ENCODE results near the gene REM2.
"Not testable (repeated sequence)": the region's sequence is repeated elsewhere in the genome, so short reads cannot be mapped to it uniquely, and the experiment has no call there.

The REM2 gene

GRCh38 chr14:22848351-22849164 is 34.5 kb upstream of the REM2 start:
- DNase-seq (ENCODE audit: low spot score), result no peak

GRCh38 chr14:22849212-22849819 is 33.7 kb upstream of the REM2 start:
- DNase-seq (ENCODE audit: low spot score), result no peak

- DNase-seq (ENCODE audit: low spot score), result no peak
Observed at GRCh38 chr14:22850944-22851764, 31.9 kb upstream of the REM2 start.

- not testable (repeated sequence) for DNase-seq (ENCODE audit: low spot score)
Observed at GRCh38 chr14:22852178-22852577, 30.8 kb upstream of the REM2 start.

DNA sequence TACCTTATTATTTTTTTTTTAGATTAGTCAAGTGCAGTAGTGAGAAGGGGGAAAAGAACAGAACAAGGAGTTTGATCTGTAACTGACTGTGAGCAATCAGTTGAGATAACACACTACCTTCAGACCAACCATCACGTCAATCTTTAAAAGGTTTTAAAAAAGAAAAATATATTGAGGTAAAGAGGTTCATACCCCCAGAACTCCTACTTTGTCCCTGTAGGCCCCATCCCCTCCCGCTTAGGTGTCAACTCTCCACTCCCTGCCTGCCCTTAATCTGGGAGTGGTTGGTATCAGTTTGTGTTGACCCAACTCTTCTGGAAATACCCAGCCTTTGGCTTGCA is 30.5 kb upstream of the REM2 start:
- DNase-seq (ENCODE audit: low spot score), result no peak

- peak; percentile 70 for DNase-seq (ENCODE audit: low spot score)
Observed at GRCh38 chr14:22852940-22853767, 29.9 kb upstream of the REM2 start.

DNA sequence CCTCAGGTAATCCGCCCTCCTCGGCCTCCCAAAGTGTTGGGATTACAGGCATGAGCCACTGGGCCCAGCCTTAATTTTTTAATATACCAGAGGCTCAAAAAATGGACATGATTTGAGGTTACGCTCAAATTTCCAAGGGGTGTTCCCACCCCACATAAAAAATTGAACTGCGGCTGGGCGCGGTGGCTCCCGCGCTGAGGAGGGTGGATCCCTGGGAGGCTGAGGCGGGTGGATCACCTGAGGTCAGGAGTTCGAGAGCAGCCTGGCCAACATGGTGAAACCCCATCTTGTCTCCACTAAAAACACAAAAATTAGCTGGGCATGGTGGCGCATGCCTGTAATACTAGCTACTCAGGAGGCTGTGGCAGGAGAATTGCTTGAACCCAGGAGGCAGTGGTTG is 28.7 kb upstream of the REM2 start:
- DNase-seq (ENCODE audit: low spot score), result not testable (repeated sequence)

GRCh38 chr14:22854963-22855724 is 27.9 kb upstream of the REM2 start:
- DNase-seq (ENCODE audit: low spot score), result no peak

GRCh38 chr14:22856428-22856827 is 26.6 kb upstream of the REM2 start:
- DNase-seq (ENCODE audit: low spot score), result no peak

- DNase-seq (ENCODE audit: low spot score), result not testable (repeated sequence)
Observed at GRCh38 chr14:22860377-22860776, 22.6 kb upstream of the REM2 start.

- DNase-seq (ENCODE audit: low spot score), result no peak
Observed at GRCh38 chr14:22861651-22862050, 21.4 kb upstream of the REM2 start.

DNA sequence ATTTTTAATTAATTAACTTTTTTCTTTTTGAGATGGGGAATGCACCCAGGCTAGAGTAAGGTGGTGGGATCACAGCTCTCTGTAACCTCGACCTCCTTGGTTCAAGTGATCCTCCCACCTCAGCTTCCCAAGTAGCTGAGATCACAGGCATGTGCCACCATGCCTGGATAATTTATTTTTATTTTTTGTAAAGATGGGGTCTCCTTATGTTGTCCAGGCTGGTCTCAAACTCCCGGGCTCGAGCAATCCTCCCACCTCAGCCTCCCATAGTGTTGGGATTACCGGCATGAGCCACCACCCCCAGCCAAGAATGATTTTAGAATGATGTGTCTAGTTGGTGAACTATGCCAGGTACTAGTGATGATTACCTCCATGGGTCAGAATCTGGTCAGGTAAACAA is 18.0 kb upstream of the REM2 start:
- no peak for DNase-seq (ENCODE audit: low spot score)

DNA sequence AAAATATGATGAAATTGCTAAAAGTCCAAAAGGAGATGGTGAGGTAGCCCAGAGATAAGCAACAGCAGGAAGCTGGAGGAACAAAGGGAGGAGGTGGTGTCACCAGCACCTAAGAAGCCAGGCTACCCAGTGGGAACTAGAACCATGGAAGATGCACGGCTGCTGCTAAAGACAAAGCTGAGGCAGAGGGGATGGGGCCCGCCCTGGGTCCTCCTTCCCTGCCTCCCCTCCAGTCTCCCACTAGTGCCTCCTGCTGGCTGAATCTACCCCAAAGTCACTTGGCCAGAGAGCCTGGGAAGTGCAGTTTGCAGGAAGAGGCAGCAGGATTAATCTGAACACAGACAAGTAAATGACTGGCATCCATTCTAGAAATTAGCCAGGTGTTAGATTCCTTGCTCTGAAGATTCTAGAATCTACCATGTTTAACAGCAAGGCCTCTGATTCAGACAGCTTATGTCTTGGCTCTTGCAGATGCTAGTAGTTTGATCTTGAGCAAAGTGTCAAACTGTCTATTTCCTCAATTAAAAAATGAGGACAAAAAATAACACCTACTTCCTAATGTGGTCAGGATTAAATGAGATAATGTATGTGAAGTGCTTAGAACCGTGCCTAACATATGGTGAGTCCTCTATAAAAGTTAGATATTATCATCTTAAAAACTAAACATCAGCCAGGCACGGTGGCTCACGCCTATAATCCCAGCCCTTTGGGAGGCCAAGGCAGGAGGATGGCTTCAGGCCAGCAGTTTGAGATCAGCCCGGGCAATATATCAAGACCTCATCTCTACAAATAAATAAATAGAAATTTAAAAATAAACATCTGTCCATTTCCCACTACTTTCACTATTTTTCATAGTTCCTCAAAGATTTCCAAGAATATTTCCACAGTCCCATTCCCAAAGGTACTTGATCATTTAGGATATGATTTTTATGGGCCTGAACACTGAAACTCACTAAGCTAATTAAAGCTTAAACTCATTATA is 17.3 kb upstream of the REM2 start:
- no peak for DNase-seq (ENCODE audit: low spot score)

DNA sequence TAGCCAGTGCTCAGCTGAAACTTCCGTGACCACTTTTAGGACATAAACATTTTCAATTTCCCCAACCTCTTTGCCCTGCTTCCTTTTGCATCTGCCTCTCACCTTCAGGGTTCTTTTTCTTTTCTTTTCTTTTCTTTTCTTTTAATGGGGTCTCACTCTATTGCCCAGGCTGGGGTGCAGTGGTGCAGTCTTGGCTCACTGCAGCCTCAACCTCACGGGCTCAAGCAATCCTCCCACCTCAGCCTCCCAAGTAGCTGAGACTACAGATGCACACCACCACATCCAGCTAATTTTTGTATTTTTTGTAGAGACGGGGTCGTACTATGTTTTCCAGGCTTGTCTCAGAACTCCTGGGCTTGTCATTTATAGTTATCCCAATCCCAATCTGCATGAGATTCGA is 16.1 kb upstream of the REM2 start:
- no peak for DNase-seq (ENCODE audit: low spot score)

- no peak for DNase-seq (ENCODE audit: low spot score)
Observed at GRCh38 chr14:22870811-22871223, 12.2 kb upstream of the REM2 start.

GRCh38 chr14:22871224-22872032 is 11.6 kb upstream of the REM2 start, which contains the start of gene LRP10:
LRP10 (plus strand) TSS chr14:22871740; CDS start chr14:22872304, 564 bp downstream.
- peak; percentile 89 for DNase-seq (ENCODE audit: low spot score)

DNA sequence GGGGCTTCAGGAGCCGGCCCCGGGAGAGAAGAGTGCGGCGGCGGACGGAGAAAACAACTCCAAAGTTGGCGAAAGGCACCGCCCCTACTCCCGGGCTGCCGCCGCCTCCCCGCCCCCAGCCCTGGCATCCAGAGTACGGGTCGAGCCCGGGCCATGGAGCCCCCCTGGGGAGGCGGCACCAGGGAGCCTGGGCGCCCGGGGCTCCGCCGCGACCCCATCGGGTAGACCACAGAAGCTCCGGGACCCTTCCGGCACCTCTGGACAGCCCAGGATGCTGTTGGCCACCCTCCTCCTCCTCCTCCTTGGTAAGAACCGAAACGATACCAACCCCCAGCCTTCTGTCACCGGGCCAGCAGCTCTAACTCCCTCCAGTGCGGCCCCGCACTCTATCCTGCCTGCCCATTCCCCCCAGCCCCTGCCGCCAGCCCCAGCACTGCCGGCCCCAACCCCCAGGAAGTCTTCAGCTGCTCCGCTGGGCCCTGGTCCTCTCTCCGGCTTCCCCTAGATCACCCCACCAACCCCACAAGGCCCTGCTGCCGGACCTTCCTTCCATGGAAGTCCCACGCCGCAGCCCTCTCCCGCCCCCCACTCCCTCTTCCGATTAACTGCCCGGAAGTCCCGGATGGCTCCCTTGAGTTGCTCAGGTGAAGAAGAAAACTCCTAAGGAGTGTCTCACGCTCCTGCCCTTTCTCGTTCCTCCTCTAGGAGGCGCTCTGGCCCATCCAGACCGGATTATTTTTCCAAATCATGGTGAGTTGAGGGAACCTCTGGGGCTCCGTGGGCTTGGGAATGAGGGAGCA is 10.8 kb upstream of the REM2 start:
- peak; percentile 84 for DNase-seq (ENCODE audit: low spot score)

GRCh38 chr14:22872833-22873520 is 10.0 kb upstream of the REM2 start:
- DNase-seq (ENCODE audit: low spot score), result no peak
